NCI-H1417 (cell line): Measurements from ENCODE around the gene ALK.

Experiments used
- DNase-seq, 3 experiments: peaks; one replicate each; lab custom pipeline; 2025; lab: John Stamatoyannopoulos, UW

Gene ALK

DNA sequence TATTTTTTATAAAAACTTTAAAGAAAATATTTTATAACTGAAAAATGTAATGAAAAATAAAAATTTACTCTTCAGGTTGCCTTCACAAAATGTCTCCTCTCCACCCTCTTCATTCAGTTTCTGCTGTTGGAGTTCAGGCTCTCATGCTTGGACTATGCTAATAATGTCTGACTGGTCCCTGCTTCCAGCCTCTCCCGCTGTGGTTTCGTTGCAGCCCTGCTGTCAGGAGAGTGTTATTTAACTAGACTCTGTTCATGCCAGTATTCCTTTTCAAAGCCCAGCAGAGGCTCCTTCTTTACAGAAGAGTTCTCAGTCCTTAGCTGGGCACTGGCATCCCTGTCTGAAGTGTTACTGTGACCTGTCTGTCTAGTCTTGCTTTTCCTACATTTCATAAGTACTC is 765.8 kb downstream of the ALK start:
- peak in 1 of 3 experiments; percentile 12 for DNase-seq

DNA sequence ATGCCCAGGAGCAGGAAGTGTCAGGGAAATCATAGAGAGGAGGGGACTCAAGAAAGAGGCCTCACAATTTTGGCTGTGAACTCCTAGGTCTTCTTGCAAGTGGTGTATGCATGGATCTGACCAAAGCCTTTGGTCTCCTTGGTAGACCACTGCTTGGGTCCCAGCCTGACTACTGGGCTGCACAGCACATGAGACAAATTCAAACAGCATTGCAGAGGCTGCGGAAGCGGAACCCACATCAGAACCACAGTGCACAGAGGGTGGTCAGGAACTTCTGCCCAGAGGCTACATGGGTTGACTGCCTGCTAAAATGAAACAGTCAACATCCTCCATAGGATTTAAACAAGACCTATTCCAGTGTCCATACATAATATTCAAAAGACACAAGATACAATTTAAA is 766.8 kb downstream of the ALK start:
- no peak for DNase-seq

DNA sequence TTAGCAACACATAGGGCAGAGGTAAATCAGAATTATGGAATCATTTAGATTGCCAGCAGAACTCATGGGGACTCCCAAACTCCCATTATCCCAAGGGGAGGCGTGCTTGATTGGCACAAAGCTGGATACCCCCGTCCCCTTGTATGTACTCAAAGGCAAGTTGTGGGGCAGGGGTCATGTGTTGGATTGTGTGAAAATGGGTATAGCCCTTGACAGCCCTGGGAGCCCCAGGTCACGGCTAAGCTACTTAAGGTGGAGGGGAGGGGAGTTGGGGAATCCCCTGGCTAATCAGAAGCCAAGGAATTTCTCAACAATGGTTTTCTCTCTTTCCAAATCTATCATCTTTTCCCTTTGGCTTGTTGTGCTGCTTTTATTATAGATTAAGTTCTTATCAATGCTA is 773.4 kb downstream of the ALK start:
- no peak for DNase-seq

GRCh38 chr2:29146197-29146596 is 775.2 kb downstream of the ALK start:
- DNase-seq: no peak

GRCh38 chr2:29143657-29144056 is 777.7 kb downstream of the ALK start:
- no peak for DNase-seq
